Mesendoderm (in vitro differentiated cells): ENCODE data around the gene KLF12.

Experiments used
- DNase-seq: peaks from one replicate; pipeline ENCODE4 v3.0.0; 2013
- H2AK5ac ChIP-seq: 2 replicates; pipeline ENCODE4 v1.6.1; 2013; ENCODE audit warnings: low read length, inconsistent platforms
- H2BK120ac ChIP-seq: 2 replicates; pipeline ENCODE4 v1.6.1; 2013; ENCODE audit warnings: low read depth, mild to moderate bottlenecking, low read length, moderate library complexity, mixed read lengths
- H2BK15ac ChIP-seq: replicated peaks from 2 replicates; pipeline ENCODE4 v1.6.1; 2013; ENCODE audit warnings: low read depth, mild to moderate bottlenecking, moderate library complexity
- H2BK5ac ChIP-seq: 2 replicates; pipeline ENCODE4 v1.6.1; 2013; ENCODE audit warnings: low read length, inconsistent platforms
- H3K18ac ChIP-seq: 2 replicates; pipeline ENCODE4 v1.6.1; 2013; ENCODE audit warnings: mild to moderate bottlenecking, low read length, mixed read lengths
- H3K23ac ChIP-seq: one replicate; pipeline ENCODE4 v1.6.1; 2013; ENCODE audit warnings: low read length
- H3K27ac ChIP-seq: 2 replicates; pipeline ENCODE4 v1.5.1; 2013; ENCODE audit warnings: low read depth, mild to moderate bottlenecking, inconsistent platforms, low read length, moderate library complexity
- H3K27me3 ChIP-seq: 2 replicates; pipeline ENCODE4 v1.6.1; 2013; ENCODE audit warnings: low read length, control low read depth, mild to moderate bottlenecking, inconsistent platforms; ENCODE audit not compliant: insufficient read depth, poor library complexity
- H3K36me3 ChIP-seq: 2 replicates; pipeline ENCODE4 v1.6.1; 2013; ENCODE audit warnings: low read length, inconsistent platforms; ENCODE audit not compliant: control insufficient read depth, insufficient read depth
- H3K4ac ChIP-seq: one replicate; pipeline ENCODE4 v1.6.1; 2013; ENCODE audit warnings: low read depth, mild to moderate bottlenecking, low read length, moderate library complexity
- H3K4me1 ChIP-seq: 2 replicates; pipeline ENCODE4 v1.6.1; 2013; ENCODE audit warnings: low read depth, low read length, inconsistent platforms; ENCODE audit not compliant: control insufficient read depth
- H3K4me2 ChIP-seq: 2 replicates; pipeline ENCODE4 v1.6.1; 2013; ENCODE audit warnings: low read length
- H3K4me3 ChIP-seq: 2 replicates; pipeline ENCODE4 v1.5.1; 2013; ENCODE audit warnings: mild to moderate bottlenecking, low read length
- H3K56ac ChIP-seq: one replicate; pipeline ENCODE4 v1.6.1; 2013; ENCODE audit warnings: low read length
- H3K79me1 ChIP-seq: 2 replicates; pipeline ENCODE4 v1.6.1; 2013; ENCODE audit warnings: low read length, inconsistent platforms
- H3K79me2 ChIP-seq: 2 replicates; pipeline ENCODE4 v1.6.1; 2013; ENCODE audit warnings: mild to moderate bottlenecking, low read length; ENCODE audit not compliant: control insufficient read depth, insufficient read depth
- H3K9ac ChIP-seq: 2 replicates; pipeline ENCODE4 v1.6.1; 2013; ENCODE audit warnings: low read length, inconsistent platforms
- H4K5ac ChIP-seq: one replicate; pipeline ENCODE4 v1.6.1; 2013; ENCODE audit warnings: low read length
- H4K8ac ChIP-seq: one replicate; pipeline ENCODE4 v1.6.1; 2013; ENCODE audit warnings: low read depth, mild to moderate bottlenecking, control low read depth, low read length, moderate library complexity
- WGBS: extraction: QIAGEN DNeasy Blood & Tissue Kit; methylation state at CpG from one replicate; pipeline ENCODE4 v1.1.7; 2013; ENCODE audit warnings: low lambda C conversion rate, missing lambda C conversion rate; ENCODE audit not compliant: insufficient coverage; ENCODE audit errors: extremely low coverage; 5-methylcytosine and 5-hydroxymethylcytosine counted together

The KLF12 gene

GRCh38 chr13:74098077-74098476 lies 36.1 kb downstream of the KLF12 start:
- Histone ChIP-seq H3K4ac (no peak overlapping the region), H3K4me1 (no peaks in the 10 kb centered on the region), H2BK5ac (no peak overlapping the region), H3K79me1 (peaks cover 6% of the 10 kb centered on the region), H3K23ac (no peak overlapping the region), H3K9ac (no peak overlapping the region), H3K56ac (no peak overlapping the region), H2BK120ac (no peak overlapping the region), H3K36me3 (no peaks in the 10 kb centered on the region), H3K27ac (no peak overlapping the region), H2AK5ac (no peak overlapping the region), H3K27me3 (no peaks in the 10 kb centered on the region), H4K8ac (no peak overlapping the region), H4K5ac (no peak overlapping the region), H3K4me2 (no peak overlapping the region), H2BK15ac (no peak overlapping the region), H3K18ac (no peak overlapping the region), H3K4me3 (no peak overlapping the region), H3K79me2 (peaks cover 1% of the 10 kb centered on the region)
- WGBS, result no CpG with 5 or more reads among the region's 1 CpG
- no peak for DNase-seq

- H3K4me3 ChIP-seq, result no peak overlapping the region
- no peaks in the 10 kb centered on the region for H3K27me3 ChIP-seq
- no peak overlapping the region for H2BK5ac ChIP-seq
- H3K4me1 ChIP-seq, result no peaks in the 10 kb centered on the region
- H3K9ac ChIP-seq, result no peak overlapping the region
- H3K23ac ChIP-seq, result no peak overlapping the region
- no peak overlapping the region for H3K4me2 ChIP-seq
- H3K4ac ChIP-seq, result no peak overlapping the region
- no peak overlapping the region for H3K18ac ChIP-seq
- peaks cover 1% of the 10 kb centered on the region for H3K79me2 ChIP-seq
- H4K5ac ChIP-seq, result no peak overlapping the region
- peaks cover 6% of the 10 kb centered on the region for H3K79me1 ChIP-seq
- no peak overlapping the region for H2AK5ac ChIP-seq
- WGBS, result no CpG with 5 or more reads among the region's 1 CpG
- no peak overlapping the region for H3K56ac ChIP-seq
- H2BK120ac ChIP-seq, result no peak overlapping the region
- H3K36me3 ChIP-seq, result no peaks in the 10 kb centered on the region
- no peak overlapping the region for H3K27ac ChIP-seq
- no peak overlapping the region for H2BK15ac ChIP-seq
- DNase-seq, result no peak
- H4K8ac ChIP-seq, result no peak overlapping the region
Observed at GRCh38 chr13:74097116-74097515, 37.1 kb downstream of the KLF12 start.

GRCh38 chr13:74093691-74094090 lies 40.5 kb downstream of the KLF12 start:
- no peak overlapping the region for H3K4ac ChIP-seq
- no peak overlapping the region for H3K56ac ChIP-seq
- no peak overlapping the region for H3K18ac ChIP-seq
- H3K79me2 ChIP-seq, result no peaks in the 10 kb centered on the region
- H3K36me3 ChIP-seq, result no peaks in the 10 kb centered on the region
- H2AK5ac ChIP-seq, result no peak overlapping the region
- H3K27ac ChIP-seq, result no peak overlapping the region
- H3K23ac ChIP-seq, result no peak overlapping the region
- no peaks in the 10 kb centered on the region for H3K27me3 ChIP-seq
- no peak overlapping the region for H2BK120ac ChIP-seq
- H3K79me1 ChIP-seq, result peaks cover 2% of the 10 kb centered on the region
- no peaks in the 10 kb centered on the region for H3K4me1 ChIP-seq
- H4K5ac ChIP-seq, result no peak overlapping the region
- H3K9ac ChIP-seq, result no peak overlapping the region
- no peak overlapping the region for H3K4me3 ChIP-seq
- H4K8ac ChIP-seq, result no peak overlapping the region
- H3K4me2 ChIP-seq, result no peak overlapping the region
- DNase-seq, result no peak
- H2BK15ac ChIP-seq, result no peak overlapping the region
- H2BK5ac ChIP-seq, result no peak overlapping the region

GRCh38 chr13:74092711-74093110 lies 41.5 kb downstream of the KLF12 start:
- DNase-seq, result no peak
- H2BK5ac ChIP-seq, result no peak overlapping the region
- H3K79me2 ChIP-seq, result no peaks in the 10 kb centered on the region
- no peak overlapping the region for H3K9ac ChIP-seq
- no peak overlapping the region for H2AK5ac ChIP-seq
- no peak overlapping the region for H3K56ac ChIP-seq
- H2BK120ac ChIP-seq, result no peak overlapping the region
- no peaks in the 10 kb centered on the region for H3K36me3 ChIP-seq
- H3K79me1 ChIP-seq, result peaks cover 2% of the 10 kb centered on the region
- no peaks in the 10 kb centered on the region for H3K27me3 ChIP-seq
- no peak overlapping the region for H4K5ac ChIP-seq
- H2BK15ac ChIP-seq, result no peak overlapping the region
- H3K4me2 ChIP-seq, result no peak overlapping the region
- no peak overlapping the region for H4K8ac ChIP-seq
- no peak overlapping the region for H3K27ac ChIP-seq
- peaks cover 3% of the 10 kb centered on the region for H3K4me1 ChIP-seq
- no peak overlapping the region for H3K4ac ChIP-seq
- H3K18ac ChIP-seq, result no peak overlapping the region
- no peak overlapping the region for H3K23ac ChIP-seq
- no peak overlapping the region for H3K4me3 ChIP-seq
- no CpG with 5 or more reads among the region's 3 CpGs for WGBS

GRCh38 chr13:74090869-74091605 lies 43.2 kb downstream of the KLF12 start:
- H3K27ac ChIP-seq, result no peak overlapping the region
- no peak overlapping the region for H2BK120ac ChIP-seq
- no CpG with 5 or more reads among the region's 4 CpGs for WGBS
- no peak overlapping the region for H2BK15ac ChIP-seq
- DNase-seq, result no peak
- no peaks in the 10 kb centered on the region for H3K79me2 ChIP-seq
- no peak overlapping the region for H3K18ac ChIP-seq
- H3K56ac ChIP-seq, result no peak overlapping the region
- peaks cover 2% of the 10 kb centered on the region for H3K79me1 ChIP-seq
- peaks cover 3% of the 10 kb centered on the region for H3K4me1 ChIP-seq
- H3K4me2 ChIP-seq, result no peak overlapping the region
- H3K4ac ChIP-seq, result no peak overlapping the region
- H4K8ac ChIP-seq, result no peak overlapping the region
- H3K36me3 ChIP-seq, result no peaks in the 10 kb centered on the region
- H4K5ac ChIP-seq, result no peak overlapping the region
- no peak overlapping the region for H3K4me3 ChIP-seq
- H3K9ac ChIP-seq, result no peak overlapping the region
- H3K27me3 ChIP-seq, result no peaks in the 10 kb centered on the region
- no peak overlapping the region for H3K23ac ChIP-seq
- H2AK5ac ChIP-seq, result no peak overlapping the region
- H2BK5ac ChIP-seq, result no peak overlapping the region

GRCh38 chr13:74090397-74090796 lies 43.8 kb downstream of the KLF12 start:
- no peaks in the 10 kb centered on the region for H3K36me3 ChIP-seq
- DNase-seq, result no peak
- H3K56ac ChIP-seq, result no peak overlapping the region
- no peak overlapping the region for H2BK5ac ChIP-seq
- H3K79me2 ChIP-seq, result no peaks in the 10 kb centered on the region
- H3K23ac ChIP-seq, result no peak overlapping the region
- H3K4me2 ChIP-seq, result no peak overlapping the region
- peaks cover 3% of the 10 kb centered on the region for H3K4me1 ChIP-seq
- H3K79me1 ChIP-seq, result no peaks in the 10 kb centered on the region
- H2BK120ac ChIP-seq, result no peak overlapping the region
- no peak overlapping the region for H2BK15ac ChIP-seq
- WGBS, result no CpG with 5 or more reads among the region's 3 CpGs
- no peak overlapping the region for H2AK5ac ChIP-seq
- H4K5ac ChIP-seq, result no peak overlapping the region
- H3K4me3 ChIP-seq, result no peak overlapping the region
- no peak overlapping the region for H3K4ac ChIP-seq
- H3K9ac ChIP-seq, result no peak overlapping the region
- H3K27me3 ChIP-seq, result no peaks in the 10 kb centered on the region
- H3K18ac ChIP-seq, result no peak overlapping the region
- H4K8ac ChIP-seq, result no peak overlapping the region
- no peak overlapping the region for H3K27ac ChIP-seq
